ENCODE data around the gene VTI1A.

- no peak for TF ChIP-seq CTCF (IDR thresholded peaks at IDR 0.05)
- no peak for TF ChIP-seq POLR2A (IDR thresholded peaks at IDR 0.05)
Observed at GRCh38 chr10:112807013-112807412, 360.0 kb downstream of the VTI1A start.

Measured in uterus (tissue), 2 donors.